NCI-H128 (cell line): ENCODE measurements around the gene WDFY3.
A peak's percentile ranks its signal among the peaks of the same experiment; 100 is the strongest.

Experiments used
- DNase-seq: peaks from one replicate; lab custom pipeline; 2025; ENCODE audit not compliant: unreplicated experiment; lab: John Stamatoyannopoulos, UW

WDFY3 gene

GRCh38 chr4:84804136-84804535, 162.4 kb downstream of the WDFY3 start:
- no peak for DNase-seq

GRCh38 chr4:84803720-84804119, 162.8 kb downstream of the WDFY3 start:
- no peak for DNase-seq

GRCh38 chr4:84803116-84803515, 163.4 kb downstream of the WDFY3 start:
- no peak for DNase-seq

GRCh38 chr4:84800256-84800655, 166.2 kb downstream of the WDFY3 start:
- DNase-seq = no peak

GRCh38 chr4:84799318-84799717, 167.2 kb downstream of the WDFY3 start:
- no peak for DNase-seq

- no peak for DNase-seq
These were observed 170.1 kb downstream of the WDFY3 start for GRCh38 chr4:84796394-84796793.

GRCh38 chr4:84792366-84793301, 173.9 kb downstream of the WDFY3 start:
- DNase-seq = no peak

- DNase-seq = no peak
These were observed 175.5 kb downstream of the WDFY3 start for GRCh38 chr4:84790769-84791565.

- no peak for DNase-seq
These were observed 180.0 kb downstream of the WDFY3 start for GRCh38 chr4:84786478-84786877.

- DNase-seq = no peak
These were observed 184.0 kb downstream of the WDFY3 start for GRCh38 chr4:84782517-84782916.

- DNase-seq = no peak
These were observed 185.8 kb downstream of the WDFY3 start for GRCh38 chr4:84780719-84781118.

GRCh38 chr4:84778041-84778440, 188.4 kb downstream of the WDFY3 start:
- DNase-seq = no peak

- DNase-seq = no peak
These were observed 199.3 kb downstream of the WDFY3 start for GRCh38 chr4:84767168-84767567.

- DNase-seq = no peak
These were observed 213.0 kb downstream of the WDFY3 start for GRCh38 chr4:84753321-84753972.

- no peak for DNase-seq
These were observed 214.8 kb downstream of the WDFY3 start for GRCh38 chr4:84751707-84752106.

GRCh38 chr4:84750960-84751283, 215.6 kb downstream of the WDFY3 start:
- DNase-seq = no peak

GRCh38 chr4:84750260-84750959, 216.1 kb downstream of the WDFY3 start:
- DNase-seq = peak; percentile 3

- DNase-seq = no peak
These were observed 226.4 kb downstream of the WDFY3 start for GRCh38 chr4:84740057-84740456.

- DNase-seq = no peak
These were observed 227.9 kb downstream of the WDFY3 start for GRCh38 chr4:84738622-84739021.

GRCh38 chr4:84737656-84738055, 228.8 kb downstream of the WDFY3 start:
- no peak for DNase-seq

GRCh38 chr4:84734037-84734436, 232.5 kb downstream of the WDFY3 start:
- no peak for DNase-seq
